A204.1 (cell line): ENCODE measurements around the gene MTHFD1L.

Source experiments
- FAIRE-seq: peaks from 2 replicates; lab custom pipeline; 2012; peaks lifted over from hg19 to GRCh38; lab: Jason Lieb, UNC

MTHFD1L gene

DNA sequence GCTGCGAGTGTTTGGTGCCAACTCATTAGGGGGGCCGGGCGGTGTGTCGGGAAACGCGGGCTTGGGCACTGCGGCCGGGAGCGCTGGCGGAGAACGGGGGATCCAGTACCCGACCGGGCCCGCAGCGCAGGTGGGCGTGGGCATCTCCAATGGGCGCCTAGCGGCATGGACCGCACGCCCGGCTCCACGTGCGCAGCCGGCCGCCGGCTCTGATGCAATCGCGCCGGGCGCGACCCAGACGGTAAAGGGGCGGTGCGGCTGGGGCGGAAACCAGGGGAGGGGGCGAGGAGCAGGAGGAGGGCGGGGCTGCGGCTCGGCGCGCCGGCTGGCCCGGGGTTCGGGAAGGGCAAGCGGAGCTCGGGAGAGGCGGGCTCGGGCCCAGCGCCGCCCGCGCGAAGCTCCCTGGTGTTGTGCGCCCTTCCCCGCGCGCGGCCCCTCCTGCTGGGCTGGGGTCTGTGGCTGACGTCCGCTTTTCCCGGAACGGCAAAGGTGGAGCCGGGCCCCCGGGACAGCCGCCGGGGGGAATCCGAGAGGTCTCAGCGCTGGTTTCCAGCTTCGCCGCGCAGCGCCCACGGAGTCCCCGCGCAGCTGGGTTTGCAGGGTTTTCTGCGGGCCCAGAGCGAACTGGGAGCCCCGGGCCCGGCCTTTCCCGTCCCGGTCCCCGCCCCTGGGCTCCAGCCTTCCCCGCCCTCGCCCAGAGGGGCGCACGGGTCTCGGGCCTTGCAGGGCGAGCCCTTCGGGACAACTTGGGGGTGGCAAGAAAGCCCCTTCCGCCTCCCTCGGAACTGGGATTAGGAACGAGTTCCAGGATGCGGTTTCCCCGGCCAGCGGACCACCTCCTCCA lies 867 bp downstream of the MTHFD1L start:
- FAIRE-seq, result no peak

DNA sequence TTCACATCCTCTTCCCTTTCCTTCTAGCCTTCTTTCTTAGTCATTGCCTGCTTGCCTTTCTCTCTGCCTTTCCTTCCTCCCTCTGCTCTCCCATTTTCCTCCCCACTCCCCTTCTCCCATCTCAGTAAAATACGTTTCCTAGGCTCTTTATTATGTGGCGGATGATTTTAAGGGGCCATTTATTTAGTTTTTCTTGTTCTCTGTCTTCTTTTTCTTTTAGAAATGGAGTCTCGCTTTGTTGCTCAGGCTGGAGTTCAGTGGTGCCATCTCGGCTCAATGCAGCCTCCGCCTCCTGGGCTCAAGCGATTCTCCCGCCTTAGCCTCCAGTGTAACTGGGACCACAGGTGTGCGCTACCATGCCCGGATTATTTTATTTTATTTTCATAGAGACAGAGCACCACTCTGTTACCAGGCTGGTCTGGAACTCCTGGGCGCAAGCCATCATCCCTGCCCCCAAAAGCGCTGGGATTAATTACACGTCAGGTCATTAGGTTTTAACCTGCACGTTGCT lies 1.5 kb downstream of the MTHFD1L start:
- FAIRE-seq, result no peak

DNA sequence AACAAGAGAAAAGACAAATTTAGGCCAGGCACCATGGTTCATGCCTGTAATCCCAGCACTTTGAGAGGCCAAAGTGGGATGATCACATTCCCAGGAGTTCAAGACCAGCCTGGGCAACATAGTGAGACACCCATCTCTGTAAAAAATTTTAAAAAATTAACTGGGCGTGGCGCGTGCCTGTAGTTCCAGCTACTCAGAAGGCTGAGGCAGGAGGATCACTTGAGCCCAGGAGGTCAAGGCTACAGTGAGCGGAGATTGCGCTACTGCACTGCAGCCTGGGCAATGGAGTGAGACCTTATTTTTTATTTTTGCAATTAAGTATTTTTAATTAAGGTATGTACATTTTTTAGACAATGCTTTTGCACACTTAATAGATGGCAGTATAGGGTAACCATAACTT lies 3.3 kb downstream of the MTHFD1L start:
- FAIRE-seq, result no peak

DNA sequence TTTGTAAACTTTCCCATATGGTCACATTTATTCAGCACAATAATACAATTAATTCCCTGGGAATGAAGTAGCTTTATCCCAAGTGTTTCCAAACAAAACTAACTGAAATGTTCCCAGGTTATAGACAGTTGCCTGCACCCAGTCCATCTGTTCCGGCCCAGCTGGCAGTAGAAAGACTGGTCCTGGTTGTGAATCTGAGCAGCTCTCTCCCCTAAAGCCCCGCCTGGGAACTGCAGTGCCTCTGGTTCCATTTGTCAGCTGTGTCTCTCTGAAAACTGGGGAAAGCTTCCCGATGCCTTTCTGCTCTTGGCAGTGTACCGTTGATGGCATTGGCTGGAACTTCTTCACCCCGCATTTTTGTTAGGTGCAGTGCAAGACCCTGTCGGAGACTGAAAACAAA lies 8.7 kb downstream of the MTHFD1L start:
- no peak for FAIRE-seq

DNA sequence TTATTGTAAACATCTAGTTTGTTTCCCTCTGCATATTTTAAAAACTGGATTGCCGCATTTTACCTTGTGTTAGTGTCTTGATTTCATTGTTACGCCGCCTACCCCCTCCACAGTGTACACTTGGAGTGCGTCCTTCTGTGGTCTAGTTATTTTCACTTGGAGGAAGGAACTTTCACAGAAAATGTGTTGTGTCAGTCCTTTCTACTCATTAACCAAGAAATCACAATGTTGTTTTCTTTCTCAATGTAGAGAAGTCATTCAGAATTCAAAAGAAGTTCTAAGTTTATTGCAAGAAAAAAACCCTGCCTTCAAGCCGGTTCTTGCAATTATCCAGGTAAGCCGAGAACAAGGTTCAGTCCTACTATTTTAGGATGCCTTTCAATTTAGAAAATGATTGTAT lies 10.3 kb downstream of the MTHFD1L start:
- no peak for FAIRE-seq

DNA sequence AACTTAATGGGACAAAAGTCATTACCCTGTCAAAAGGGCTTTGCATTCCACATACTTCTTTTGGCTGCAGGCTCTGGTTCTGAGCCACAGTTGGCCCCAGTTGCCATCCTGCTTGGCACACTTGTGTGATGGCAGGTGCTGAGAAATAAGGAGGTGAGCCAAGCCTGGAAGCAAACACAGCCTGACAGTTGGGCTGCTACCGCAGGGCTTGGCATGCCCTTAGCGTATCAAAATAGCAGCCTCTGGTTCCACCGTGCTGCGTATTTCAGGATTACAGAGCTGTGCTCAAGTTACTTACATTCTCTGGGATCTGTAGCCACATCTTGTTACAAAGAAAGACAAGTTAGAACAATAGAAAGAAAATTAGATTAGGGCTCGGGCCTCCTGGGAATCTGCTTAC lies 11.1 kb downstream of the MTHFD1L start:
- FAIRE-seq, result no peak

DNA sequence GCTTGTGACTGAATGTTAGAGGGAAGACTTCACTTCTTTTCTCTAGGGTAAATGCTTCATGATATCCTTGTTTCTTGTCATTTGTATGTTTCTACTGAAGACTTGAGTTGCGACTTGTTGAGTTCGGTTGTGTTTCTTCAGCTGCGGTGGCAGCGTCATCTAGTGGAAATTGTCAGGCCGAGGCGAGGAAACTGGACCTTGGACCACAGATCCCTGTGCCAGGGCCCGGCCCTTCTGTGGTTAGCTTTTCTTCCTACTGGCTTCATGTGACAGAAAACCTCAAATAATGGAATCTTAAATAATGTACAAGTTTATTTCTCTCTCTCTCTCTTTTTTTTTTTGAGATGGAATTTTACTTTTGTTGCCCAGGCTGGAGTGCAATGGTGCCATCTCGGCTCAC lies 12.4 kb downstream of the MTHFD1L start:
- no peak for FAIRE-seq

DNA sequence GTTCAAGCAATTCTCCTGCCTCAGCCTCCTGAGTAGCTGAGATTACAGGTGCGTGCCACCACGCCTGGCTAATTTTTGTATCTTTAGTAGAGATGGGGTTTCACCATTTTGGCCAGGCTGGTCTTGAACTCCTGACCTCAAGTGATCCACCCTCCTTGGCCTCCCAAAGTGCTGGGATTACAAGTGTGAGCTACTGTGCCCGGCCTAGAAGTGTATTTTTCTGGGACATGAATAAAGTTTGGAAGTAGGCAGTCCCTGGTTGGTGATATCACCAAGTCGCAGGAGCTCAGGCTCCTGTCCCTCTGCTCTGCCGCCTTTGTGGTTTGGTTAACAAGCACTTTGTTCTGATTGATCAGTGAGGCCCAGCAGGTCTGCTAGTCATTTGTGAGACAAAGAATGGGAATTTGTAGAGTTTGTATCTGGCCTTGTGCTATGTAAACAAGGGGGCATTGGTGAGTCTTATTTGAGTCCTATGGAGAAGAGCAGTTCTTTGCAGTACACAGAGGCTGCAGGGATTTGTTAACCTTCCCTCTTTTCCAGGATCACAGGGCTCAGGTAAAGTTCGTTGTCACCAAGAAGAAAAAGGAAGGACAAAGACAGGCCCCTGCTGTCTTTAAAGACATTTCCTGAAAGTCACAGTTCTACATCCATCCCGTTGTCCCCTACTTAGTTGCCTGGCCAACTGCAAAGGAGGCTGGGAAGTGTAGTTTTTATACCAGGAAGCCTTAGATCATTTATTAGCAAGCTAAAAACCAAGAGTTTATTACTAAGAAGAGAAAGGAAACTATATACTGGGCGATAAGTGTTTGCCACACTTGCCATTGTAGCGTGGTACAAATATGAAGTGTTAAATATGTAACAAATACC lies 13.1 kb downstream of the MTHFD1L start:
- no peak for FAIRE-seq

DNA sequence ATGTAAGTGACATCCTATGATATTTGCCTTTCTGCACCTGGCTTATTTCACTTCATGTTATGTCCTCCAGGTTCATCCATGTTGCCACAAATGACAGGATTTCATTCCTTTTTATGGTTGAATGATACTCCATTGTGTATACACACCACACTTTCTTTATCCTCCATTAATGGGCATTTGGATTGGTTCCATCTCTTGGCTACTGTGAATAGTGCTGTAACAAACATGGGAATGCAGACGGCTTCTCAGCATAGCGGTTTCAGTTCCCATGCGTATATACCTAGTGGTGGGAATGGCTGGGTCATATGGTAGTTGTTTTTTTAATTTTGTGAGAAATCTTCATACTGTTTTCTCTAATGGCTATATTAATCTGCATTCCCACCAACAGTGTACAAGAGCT lies 14.8 kb downstream of the MTHFD1L start:
- FAIRE-seq, result no peak

DNA sequence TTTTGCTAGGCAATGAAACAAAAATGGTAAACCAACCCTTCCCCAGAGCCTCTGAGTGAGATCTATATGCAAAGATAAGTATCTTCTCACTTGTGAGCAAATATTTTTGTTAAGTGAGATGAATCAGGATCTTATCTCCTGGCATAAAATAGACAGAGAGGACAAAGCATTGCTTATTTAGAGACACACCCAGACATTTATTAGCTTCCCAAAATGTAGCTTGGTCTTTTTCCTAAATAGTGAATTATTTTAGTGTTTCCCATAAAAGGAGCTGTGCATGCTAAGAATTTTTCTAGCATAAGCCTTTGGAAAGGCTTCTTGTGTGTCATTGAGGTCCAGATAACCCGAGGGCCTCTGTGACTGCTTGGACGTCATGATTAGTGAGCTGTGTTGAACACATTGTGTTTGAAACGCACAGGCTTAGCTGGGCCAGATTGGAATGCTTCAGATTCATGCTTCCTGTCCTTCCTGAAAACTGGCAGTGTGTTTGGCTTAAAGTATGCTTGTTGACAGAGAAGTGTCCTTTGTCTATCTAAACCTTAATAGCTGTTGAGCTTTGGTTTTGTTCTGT lies 16.5 kb downstream of the MTHFD1L start:
- no peak for FAIRE-seq

DNA sequence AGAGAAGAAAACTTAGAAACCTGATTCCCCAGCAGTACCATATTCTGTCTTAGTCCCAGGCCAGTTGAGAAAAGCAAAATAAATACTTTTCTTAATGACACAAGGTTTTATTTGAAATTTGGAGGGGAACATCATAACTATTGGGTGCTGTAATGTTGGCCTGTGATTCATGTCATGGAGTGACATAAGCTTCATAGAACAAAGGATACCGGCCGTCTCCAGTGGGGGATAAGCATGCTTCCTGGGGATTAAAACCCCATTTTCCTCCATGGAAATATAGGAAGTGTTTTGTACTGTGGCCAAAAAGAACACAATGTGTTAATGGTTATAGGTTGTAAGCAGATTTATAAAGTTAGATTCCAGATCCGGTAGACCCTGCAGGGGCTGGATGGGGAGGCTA lies 18.0 kb downstream of the MTHFD1L start:
- FAIRE-seq, result no peak

DNA sequence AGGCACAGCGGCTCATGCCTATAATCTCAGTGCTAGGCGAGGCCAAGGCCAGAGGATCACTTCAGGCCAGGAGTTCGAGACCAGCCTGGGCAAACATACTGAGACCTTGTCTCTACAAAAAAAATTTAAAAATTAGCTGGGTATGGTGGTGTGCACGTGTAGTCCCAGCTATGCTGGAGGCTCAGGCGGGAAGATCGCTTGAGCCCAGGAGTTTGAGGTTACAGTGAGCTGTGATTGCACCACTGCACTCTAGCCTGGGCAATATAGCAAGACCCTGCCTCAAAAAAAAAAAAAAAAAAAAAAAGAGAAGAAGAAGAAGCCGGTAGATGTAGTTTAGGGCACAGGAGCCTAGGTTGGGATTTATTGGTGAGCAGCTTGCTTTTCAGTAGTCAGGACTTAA lies 20.7 kb downstream of the MTHFD1L start:
- no peak for FAIRE-seq

DNA sequence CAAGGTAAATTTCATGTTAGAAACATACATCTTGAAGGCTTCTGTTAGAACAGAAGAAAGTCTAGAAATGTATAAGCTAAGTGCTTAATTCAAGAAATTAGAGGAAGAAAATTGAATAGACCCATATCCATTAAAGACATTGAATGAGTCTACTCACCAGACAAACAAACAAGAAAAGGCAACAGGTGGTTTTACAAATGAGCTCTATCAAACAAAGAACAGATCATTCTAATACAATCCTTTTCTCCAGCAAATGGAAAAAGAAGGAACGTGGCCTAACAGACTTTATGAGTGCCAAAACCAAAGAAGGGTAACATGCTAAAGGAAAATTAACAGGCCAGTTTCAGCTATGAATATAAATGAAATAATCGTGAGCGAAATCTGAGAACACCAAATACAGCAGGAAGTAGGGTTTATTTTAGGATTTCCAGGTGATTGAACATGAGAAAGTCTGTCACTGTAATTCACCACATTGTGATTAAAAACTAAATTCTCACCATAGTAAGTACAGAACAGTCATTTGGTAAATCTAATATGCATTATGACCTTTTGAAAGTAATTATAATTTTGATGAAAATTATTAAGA lies 22.6 kb downstream of the MTHFD1L start:
- no peak for FAIRE-seq

DNA sequence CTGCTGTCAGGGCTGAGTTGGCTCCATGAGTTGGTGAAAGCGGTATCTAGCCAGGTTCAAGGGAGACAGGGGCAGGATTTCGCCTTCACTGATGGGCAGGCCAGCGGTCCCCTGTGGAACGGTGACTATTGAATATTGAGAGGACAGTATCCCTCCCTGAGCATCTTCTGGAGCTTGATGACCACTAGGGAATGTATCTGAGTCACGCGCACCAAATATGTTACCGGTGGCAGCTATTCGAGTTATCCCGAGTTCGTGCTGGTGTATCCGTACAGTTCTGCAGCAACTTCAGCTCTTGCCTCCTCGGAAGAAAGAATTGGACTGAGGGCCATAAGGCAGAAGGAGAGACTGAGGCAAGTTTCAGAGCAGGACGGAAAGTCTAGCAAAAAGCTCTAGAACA lies 24.8 kb downstream of the MTHFD1L start:
- FAIRE-seq, result no peak

DNA sequence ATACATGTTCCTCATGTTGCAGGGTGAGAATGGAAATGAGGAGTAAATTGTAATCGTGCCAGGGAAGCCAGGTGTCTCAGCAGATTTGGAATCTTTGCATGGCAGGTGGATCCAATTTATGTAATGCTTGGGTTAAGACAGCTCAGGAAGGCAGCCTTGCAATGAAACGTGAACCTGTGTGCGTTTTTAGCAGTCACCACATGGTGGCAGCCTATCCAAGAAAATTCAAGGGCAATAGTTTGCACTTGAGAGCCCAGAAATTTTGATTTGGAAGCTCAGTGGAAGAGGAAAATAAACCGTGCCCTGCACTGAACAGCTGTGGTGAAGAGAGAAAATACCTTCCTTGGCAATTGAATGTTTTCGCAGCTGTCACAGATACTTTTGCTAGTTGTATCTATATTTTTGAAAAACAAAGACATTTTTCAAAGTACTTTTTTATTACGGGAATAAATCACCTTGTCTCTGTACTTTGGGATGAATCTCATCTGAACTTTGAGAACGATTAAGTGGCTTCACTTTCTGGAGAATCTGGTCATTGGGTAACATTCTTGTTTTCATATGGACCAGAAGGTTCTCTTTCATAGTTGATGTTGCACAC lies 26.5 kb downstream of the MTHFD1L start:
- FAIRE-seq, result peak; percentile 68

DNA sequence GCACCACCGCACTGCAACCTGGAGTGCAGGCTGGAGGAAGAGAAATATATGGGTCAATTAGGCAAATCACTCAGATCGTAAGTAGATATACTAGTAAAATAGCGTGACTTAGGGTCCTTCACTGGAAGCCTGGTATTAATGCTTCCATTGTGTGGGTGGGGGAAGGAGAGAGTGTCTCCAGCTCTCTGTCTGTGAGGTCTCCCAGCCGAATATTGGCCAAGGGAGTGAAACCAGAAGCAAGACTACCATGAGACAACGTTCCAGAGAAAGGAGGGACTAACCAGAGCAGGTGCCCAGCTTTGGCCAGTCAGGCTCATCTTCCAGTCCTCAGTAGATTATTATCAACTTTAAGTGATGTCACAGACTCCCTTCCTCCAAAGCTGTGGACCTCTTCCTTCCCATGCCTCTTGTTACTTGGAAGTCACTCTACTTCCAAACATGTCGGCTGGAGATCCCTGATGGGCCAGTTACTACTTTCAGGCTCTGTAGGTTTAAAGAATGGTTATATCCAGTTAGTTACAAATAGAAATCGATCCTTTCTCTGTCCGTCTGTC lies 28.8 kb downstream of the MTHFD1L start:
- FAIRE-seq, result no peak

DNA sequence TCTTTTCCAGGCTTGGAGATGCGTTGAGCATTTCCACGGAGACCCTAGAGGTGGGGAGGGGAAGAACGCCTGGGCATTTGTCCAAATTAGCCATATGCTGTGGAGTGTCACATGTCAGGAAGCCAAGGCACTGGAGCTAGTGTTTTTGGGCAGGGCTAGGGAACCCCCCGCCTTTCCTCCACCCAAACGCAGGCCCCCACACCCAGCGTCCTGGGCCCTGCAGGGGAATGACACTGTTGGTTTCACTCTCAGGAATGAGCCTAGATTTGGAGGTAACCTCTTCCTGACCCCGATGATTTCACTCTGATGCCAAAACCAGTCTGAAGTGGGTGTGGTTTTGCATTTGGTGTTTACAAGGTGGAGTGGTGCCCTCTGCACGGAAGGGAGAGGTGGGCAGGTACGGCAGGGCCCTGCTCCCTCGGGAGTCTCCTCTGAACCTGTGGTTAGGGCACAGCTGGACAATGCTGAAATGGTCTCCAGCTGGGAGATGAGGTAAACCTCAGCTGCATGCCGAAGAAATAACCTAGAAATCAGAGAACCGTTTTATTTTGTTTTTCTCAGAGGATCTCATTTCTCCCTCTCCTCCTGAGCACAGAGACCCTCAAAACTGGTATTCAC lies 29.5 kb downstream of the MTHFD1L start:
- no peak for FAIRE-seq

DNA sequence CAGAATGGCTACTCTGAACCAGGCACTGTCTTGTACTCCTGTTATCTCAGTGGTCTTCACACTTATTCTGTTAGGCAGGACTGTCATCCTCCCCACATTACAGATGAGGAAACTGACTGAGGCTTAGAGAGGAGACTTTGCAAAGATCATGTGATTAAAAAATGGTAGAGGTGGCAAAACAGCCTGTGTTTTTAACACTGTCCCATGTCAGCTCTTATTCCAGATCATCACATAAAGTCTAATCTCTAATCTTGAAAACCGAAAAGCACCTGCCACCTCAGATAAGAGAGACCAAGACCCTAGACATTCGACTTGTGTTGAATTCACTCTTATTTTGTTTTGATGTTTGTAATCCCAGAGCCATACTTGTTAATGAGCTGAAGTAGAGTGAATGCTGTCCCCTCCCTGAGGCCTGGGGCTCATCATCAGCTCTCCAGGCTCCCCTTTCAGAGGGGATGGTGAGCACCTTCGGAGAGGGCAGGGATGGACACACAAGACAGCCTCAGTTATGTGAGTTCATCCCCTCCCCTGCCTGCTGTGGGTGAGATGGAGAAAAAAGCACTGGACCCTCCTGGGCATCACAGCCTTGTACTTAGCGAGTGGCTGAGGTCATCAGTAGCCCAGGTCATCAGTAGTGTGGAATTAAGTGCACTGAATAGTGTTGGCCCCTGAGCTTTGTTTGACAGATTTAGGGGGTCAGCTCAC lies 30.6 kb downstream of the MTHFD1L start:
- no peak for FAIRE-seq

DNA sequence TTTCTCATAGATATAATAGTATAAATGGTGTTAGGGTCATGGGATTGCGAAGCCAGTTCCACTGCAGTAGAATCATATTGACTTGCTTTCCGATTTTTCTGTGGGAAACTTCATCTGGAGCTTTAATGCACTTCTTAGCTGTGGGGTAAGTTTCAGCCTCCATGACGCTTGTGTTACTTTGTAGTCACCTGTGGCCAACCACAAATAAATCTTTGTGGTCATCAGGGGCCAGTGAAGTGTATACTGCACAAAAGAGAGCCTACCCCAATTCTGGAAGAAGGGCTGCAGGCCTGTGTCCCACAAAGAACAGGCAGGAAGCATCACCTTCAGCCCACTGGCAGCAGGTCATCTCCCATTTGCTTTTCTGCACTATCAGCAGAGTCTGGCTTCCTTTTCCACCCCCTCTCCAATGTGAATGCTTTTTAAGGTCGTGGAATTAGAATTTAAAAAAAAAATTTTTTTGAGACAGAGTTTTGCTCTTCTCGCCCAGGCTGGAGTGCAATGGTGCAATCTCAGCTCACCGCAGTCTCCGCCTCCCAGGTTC lies 32.0 kb downstream of the MTHFD1L start:
- no peak for FAIRE-seq

DNA sequence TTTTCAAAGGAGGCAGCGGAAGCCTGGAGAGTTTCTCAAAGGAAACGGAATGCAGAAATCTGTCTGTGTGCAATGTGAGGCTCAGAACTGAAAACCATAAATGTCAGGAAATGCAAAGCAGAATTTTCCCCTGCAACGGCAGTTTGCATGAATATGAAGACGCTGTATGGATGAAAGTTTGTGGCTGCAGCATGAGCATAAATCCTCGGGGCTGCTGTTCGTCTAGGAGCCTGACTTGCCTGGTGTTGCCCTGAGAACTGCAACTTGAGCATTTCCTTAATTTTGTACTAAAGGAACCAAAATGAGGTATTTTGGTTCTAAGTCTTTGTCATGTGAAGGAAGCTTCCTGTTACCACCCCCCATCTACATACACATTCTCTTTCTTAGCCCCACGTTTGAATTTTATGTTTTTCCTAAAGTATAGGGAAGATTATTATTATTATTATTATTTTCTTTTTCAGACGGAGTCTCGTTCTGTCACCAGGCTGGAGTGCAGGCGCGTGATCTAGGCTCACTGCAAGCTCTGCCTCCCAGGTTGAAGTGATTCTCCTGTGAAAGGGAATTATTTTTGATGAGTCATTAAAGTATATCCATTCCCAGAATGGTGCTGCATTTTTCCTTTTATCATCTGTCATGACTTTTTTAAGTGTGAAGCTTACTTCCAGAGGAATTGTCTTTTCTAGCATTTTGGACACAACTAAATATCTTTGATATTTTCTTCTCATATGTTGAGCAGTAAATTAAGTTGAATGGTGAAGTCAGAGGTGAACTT lies 33.1 kb downstream of the MTHFD1L start:
- no peak for FAIRE-seq
